Karpas-422 (cell line): ENCODE results near the gene CNTN4. TPM values are rescaled to one million over a fixed set of nuclear protein-coding genes. Genes with fewer than 3 reads are reported as not detected.

Experiments
- DNase-seq: peaks from one replicate; pipeline ENCODE4 v3.0.0-alpha.2; 2015
- H2AFZ ChIP-seq: fragments of 200-600 bp; sonication (generic); 2 replicates; pipeline ENCODE4 v1.6.1; 2014; ENCODE audit warnings: antibody characterized with exemption, low read length, mixed read lengths
- H3K27ac ChIP-seq: fragments of 200-600 bp; sonication (generic); 2 replicates; pipeline ENCODE4 v1.5.1; 2014; ENCODE audit warnings: mild to moderate bottlenecking, low read length, moderate library complexity
- H3K27me3 ChIP-seq: fragments of 200-600 bp; sonication (generic); 2 replicates; pipeline ENCODE4 v1.6.1; 2014; ENCODE audit warnings: low read length, mixed read lengths
- H3K36me3 ChIP-seq: fragments of 200-600 bp; sonication (generic); 2 replicates; pipeline ENCODE4 v1.6.1; 2014; ENCODE audit warnings: low read length, mixed read lengths; ENCODE audit not compliant: insufficient read depth
- H3K4me1 ChIP-seq: fragments of 200-600 bp; sonication (generic); 2 replicates; pipeline ENCODE4 v1.6.1; 2014; ENCODE audit warnings: mild to moderate bottlenecking, low read length, mixed read lengths
- H3K4me2 ChIP-seq: fragments of 200-600 bp; sonication (generic); 2 replicates; pipeline ENCODE4 v1.6.1; 2014; ENCODE audit warnings: low read length, low read depth, mild to moderate bottlenecking; ENCODE audit not compliant: poor library complexity, severe bottlenecking
- H3K4me3 ChIP-seq: fragments of 200-600 bp; sonication (generic); 2 replicates; pipeline ENCODE4 v1.5.1; 2014; ENCODE audit warnings: mild to moderate bottlenecking, antibody characterized with exemption, low read length, mixed read lengths
- H3K79me2 ChIP-seq: fragments of 200-600 bp; sonication (generic); 2 replicates; pipeline ENCODE4 v1.6.1; 2014; ENCODE audit warnings: mild to moderate bottlenecking, low read length, mixed read lengths
- H3K9ac ChIP-seq: fragments of 200-600 bp; sonication (generic); 2 replicates; pipeline ENCODE4 v1.6.0; 2014; ENCODE audit warnings: low read length
- H3K9me2 ChIP-seq: fragments of 200-600 bp; sonication (generic), shearing (Covaris generic); replicated peaks from 2 replicates; pipeline ENCODE4 v1.6.0; 2014; ENCODE audit warnings: mild to moderate bottlenecking, low read length, moderate library complexity; ENCODE audit not compliant: insufficient read depth
- H3K9me3 ChIP-seq: fragments of 300-700, 200-600 bp; sonication (generic); 2 replicates; pipeline ENCODE4 v1.6.1; 2014; ENCODE audit warnings: low read length, mixed read lengths
- H4K20me1 ChIP-seq: fragments of 200-600 bp; sonication (generic); 2 replicates; pipeline ENCODE4 v1.6.1; 2014; ENCODE audit warnings: mild to moderate bottlenecking, antibody characterized with exemption, low read length, low read depth; ENCODE audit not compliant: insufficient read depth
- total RNA-seq: library from RNA; depleted of rRNA; stranded (reverse); fragments of >200 nt; shearing (Covaris generic); gene quantifications from 2 replicates; pipeline ENCODE4 v1.2.3, GENCODE V29; 2014; ENCODE audit warnings: low replicate concordance

CNTN4 gene
- total RNA-seq, 1 experiment from 2014 or later = 0.19 TPM

DNA sequence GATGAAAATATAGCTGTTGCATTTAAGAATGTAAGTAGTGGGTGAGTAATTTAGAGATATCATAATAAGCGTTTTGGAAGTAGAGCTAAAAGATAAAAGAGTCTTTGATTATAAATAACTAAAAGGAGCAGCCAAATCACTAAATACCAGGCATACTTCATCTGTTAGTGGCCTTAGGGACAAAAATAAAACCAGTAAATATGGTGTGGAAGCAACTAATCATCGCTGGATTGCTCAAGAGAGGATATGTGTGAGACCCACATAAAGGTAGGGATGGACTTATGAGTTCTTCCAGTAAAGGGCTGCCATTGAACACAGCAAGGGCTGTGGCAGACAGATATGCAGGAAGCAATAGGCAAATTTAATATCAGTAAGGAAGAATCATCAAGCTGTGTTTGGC, 356.2 kb downstream of the CNTN4 start:
- H3K4me2 ChIP-seq = no peak overlapping the region
- no peaks in the 10 kb centered on the region for H3K9me3 ChIP-seq
- H2AFZ ChIP-seq = no peak overlapping the region
- H3K36me3 ChIP-seq = no peaks in the 10 kb centered on the region
- H4K20me1 ChIP-seq = no peaks in the 10 kb centered on the region
- H3K27ac ChIP-seq = no peak overlapping the region
- H3K9ac ChIP-seq = no peak overlapping the region
- H3K9me2 ChIP-seq = no peaks in the 10 kb centered on the region
- no peaks in the 10 kb centered on the region for H3K4me1 ChIP-seq
- no peaks in the 10 kb centered on the region for H3K79me2 ChIP-seq
- H3K4me3 ChIP-seq = no peak overlapping the region
- H3K27me3 ChIP-seq = no peaks in the 10 kb centered on the region
- DNase-seq = no peak

DNA sequence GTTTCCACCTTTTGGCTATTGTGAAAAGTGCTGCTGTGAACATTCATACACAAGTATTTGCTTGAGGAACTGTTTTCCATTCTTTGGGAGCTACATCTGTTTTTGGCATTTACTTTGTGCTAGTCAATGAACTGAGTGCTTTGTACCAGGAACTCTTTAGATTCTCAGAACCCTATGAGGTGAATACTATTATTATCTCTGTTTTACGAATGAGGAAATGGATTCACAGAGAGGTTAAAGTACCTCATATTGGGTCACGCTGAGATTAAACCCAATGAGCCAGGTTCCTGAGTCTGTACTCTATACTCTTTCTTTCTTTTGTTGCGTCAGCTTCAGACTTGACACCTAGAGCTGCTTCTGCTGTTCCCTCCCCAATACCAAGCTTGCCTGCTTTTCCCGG, 358.1 kb downstream of the CNTN4 start:
- Histone ChIP-seq H4K20me1 (no peaks in the 10 kb centered on the region), H3K27me3 (no peaks in the 10 kb centered on the region), H3K79me2 (no peaks in the 10 kb centered on the region), H3K27ac (no peak overlapping the region), H3K9ac (no peak overlapping the region), H3K4me3 (no peak overlapping the region), H2AFZ (no peak overlapping the region), H3K4me1 (no peaks in the 10 kb centered on the region), H3K9me3 (no peaks in the 10 kb centered on the region), H3K9me2 (no peaks in the 10 kb centered on the region), H3K4me2 (no peak overlapping the region), H3K36me3 (no peaks in the 10 kb centered on the region)
- DNase-seq = no peak

DNA sequence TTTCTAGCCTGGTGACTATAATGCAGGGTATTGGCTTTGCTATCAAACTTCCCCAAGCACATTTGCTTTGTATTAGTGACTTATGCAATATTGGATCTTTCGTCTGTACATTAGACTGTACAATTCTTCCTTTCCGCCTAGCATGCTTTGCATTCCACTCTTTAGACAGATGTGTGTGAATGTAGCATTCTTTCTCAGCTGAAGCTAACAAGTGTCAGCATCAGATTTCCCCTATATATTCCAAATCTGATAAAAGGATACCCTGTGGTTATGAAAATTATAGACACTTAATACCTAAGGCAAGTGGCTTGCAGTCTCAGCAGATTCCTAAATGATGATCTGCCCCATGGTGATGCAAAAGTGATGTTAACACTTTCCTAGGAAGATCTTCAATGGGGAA, 360.1 kb downstream of the CNTN4 start:
- Histone ChIP-seq H3K4me1 (no peaks in the 10 kb centered on the region), H3K27ac (no peak overlapping the region), H4K20me1 (no peaks in the 10 kb centered on the region), H3K4me2 (no peak overlapping the region), H3K27me3 (no peaks in the 10 kb centered on the region), H3K9ac (no peak overlapping the region), H3K4me3 (no peak overlapping the region), H3K79me2 (no peaks in the 10 kb centered on the region), H3K36me3 (no peaks in the 10 kb centered on the region), H2AFZ (no peak overlapping the region), H3K9me3 (no peaks in the 10 kb centered on the region), H3K9me2 (no peaks in the 10 kb centered on the region)
- DNase-seq = no peak

DNA sequence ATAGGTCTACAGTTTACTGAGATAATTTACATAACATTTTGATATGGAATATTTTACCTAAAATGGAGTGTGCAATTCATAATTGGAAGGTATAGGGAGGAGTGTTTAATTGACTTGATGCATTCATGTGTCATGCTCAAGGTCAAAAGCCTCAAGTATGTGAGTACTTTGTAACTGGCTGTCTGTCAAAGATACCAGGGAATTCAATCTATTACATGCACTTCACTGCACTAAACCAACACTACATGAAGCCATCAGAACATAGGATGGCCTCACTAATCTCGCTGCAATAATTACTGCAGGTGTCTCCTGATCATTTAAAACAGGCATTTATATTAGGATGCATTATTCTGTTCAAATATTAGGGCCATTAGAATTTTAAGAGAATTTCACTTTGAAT, 367.2 kb downstream of the CNTN4 start:
- H3K79me2 ChIP-seq = no peaks in the 10 kb centered on the region
- H3K4me3 ChIP-seq = no peak overlapping the region
- DNase-seq = no peak
- no peaks in the 10 kb centered on the region for H3K9me2 ChIP-seq
- no peaks in the 10 kb centered on the region for H3K27me3 ChIP-seq
- no peaks in the 10 kb centered on the region for H3K36me3 ChIP-seq
- no peak overlapping the region for H3K27ac ChIP-seq
- H3K9me3 ChIP-seq = no peaks in the 10 kb centered on the region
- no peaks in the 10 kb centered on the region for H3K4me1 ChIP-seq
- no peak overlapping the region for H3K4me2 ChIP-seq
- no peak overlapping the region for H3K9ac ChIP-seq
- H2AFZ ChIP-seq = no peak overlapping the region
- H4K20me1 ChIP-seq = no peaks in the 10 kb centered on the region

DNA sequence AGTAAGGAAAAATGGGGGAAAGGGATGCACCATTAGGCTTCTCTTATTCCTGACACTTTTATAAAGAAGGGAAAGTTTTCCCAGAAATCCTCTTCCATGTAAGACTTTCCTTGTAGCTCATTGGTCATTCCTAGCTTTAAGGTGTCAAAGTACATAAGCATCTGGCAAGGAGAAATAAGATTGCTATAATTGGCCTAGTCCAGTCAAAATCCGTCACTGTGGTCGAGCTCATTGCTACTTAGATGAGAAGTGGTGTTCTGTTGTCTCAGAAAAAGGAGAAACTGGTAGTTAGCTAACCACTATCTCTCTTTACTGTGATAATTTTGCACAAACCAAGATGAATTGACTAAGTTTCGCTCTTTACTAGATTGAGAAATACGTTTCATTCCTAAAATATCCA, 370.1 kb downstream of the CNTN4 start:
- Histone ChIP-seq H3K4me1 (no peaks in the 10 kb centered on the region), H3K4me3 (no peak overlapping the region), H3K9ac (no peak overlapping the region), H3K27me3 (no peaks in the 10 kb centered on the region), H3K79me2 (no peaks in the 10 kb centered on the region), H3K9me2 (no peaks in the 10 kb centered on the region), H3K4me2 (no peak overlapping the region), H3K27ac (no peak overlapping the region), H3K9me3 (no peaks in the 10 kb centered on the region), H4K20me1 (no peaks in the 10 kb centered on the region), H2AFZ (no peak overlapping the region), H3K36me3 (no peaks in the 10 kb centered on the region)
- no peak for DNase-seq

DNA sequence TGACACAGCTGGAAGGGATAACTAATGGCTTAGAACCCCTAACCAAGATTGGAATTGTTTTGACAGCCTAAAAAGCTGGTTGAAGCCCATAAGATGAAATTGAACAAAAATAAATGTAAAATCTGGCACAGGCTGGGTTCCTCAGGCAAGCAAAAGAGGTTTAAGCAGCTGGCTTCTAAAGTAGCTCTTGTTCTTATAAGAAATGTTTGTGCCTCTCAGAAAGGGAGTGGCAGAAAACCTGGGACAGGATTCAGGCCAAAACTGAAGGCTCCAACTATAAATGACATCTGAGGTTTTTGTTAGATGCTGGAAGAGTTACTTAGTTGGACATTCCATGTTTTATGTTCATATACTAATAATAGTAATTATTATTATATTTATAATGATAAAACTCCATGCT, 378.3 kb downstream of the CNTN4 start:
- Histone ChIP-seq H3K9me2 (no peaks in the 10 kb centered on the region), H3K4me2 (no peak overlapping the region), H4K20me1 (no peaks in the 10 kb centered on the region), H3K9ac (no peak overlapping the region), H3K79me2 (no peaks in the 10 kb centered on the region), H3K4me1 (no peaks in the 10 kb centered on the region), H3K27me3 (no peaks in the 10 kb centered on the region), H3K4me3 (no peak overlapping the region), H3K9me3 (no peaks in the 10 kb centered on the region), H3K27ac (no peak overlapping the region), H3K36me3 (no peaks in the 10 kb centered on the region), H2AFZ (no peak overlapping the region)
- DNase-seq = no peak

DNA sequence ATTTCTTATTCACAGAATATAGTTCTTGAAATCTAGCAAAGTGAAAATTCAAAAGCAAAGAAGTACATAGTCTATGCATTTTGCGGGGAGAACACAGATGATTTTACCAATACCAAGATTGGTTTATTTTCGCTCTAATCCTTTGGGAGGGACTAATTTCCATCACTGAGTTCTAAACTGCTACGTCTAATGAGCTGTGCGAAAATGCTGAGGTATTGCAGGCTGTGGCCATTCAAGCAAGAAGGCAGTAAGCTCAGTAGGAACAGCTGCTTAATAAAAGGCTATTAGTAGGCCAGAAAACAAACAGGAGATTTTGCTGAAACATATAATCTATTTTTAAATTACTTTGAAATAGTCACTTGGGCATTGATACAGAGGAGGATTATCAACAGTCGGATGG, 379.0 kb downstream of the CNTN4 start:
- DNase-seq = no peak
- Histone ChIP-seq H2AFZ (no peak overlapping the region), H4K20me1 (no peaks in the 10 kb centered on the region), H3K27me3 (no peaks in the 10 kb centered on the region), H3K79me2 (no peaks in the 10 kb centered on the region), H3K4me3 (no peak overlapping the region), H3K4me1 (no peaks in the 10 kb centered on the region), H3K9me2 (no peaks in the 10 kb centered on the region), H3K36me3 (no peaks in the 10 kb centered on the region), H3K9me3 (no peaks in the 10 kb centered on the region), H3K4me2 (no peak overlapping the region), H3K9ac (no peak overlapping the region), H3K27ac (no peak overlapping the region)

DNA sequence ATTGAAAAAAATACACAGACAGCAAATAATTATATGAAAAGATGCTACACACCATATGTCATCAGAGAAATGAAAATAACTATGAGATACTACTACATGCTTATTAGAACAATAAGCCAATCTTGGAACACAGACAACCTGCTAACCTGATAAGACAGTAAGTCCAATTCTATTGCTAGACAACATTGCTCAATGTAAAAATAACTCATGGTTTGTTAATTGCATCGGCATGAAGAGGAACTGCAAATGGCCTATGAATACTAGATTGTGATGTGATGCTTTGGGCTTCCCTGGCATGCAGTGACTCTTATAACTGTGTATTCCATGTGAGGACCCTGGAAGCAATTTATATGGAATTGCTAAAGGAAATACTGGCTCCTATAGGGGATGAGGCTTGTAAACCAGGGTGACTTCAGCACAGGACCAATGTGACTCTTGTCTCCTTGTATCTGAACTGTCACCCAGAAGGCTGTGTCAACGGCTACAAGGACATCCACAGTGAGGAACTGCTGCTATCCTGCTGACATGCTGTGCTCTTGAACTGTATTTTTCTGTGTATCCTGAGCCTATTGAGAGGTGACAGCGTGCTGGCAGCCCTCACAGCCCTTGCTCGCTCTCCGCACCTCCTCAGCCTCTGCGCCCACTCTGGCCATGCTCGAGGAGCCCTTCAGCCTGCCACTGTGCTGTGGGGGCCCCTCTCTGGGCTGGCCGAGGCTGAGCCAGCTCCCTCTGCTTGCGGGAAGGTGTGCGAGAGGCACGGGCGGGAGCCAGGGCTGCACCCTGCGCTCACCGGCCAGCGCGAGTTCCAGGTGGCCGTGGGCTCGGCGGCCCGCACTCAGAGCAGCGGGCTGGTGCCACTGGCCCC, 385.7 kb downstream of the CNTN4 start:
- H3K4me3 ChIP-seq = no peak overlapping the region
- no peak overlapping the region for H2AFZ ChIP-seq
- no peaks in the 10 kb centered on the region for H3K4me1 ChIP-seq
- H4K20me1 ChIP-seq = no peaks in the 10 kb centered on the region
- H3K4me2 ChIP-seq = no peak overlapping the region
- no peak for DNase-seq
- H3K36me3 ChIP-seq = no peaks in the 10 kb centered on the region
- no peaks in the 10 kb centered on the region for H3K27me3 ChIP-seq
- no peaks in the 10 kb centered on the region for H3K79me2 ChIP-seq
- H3K9ac ChIP-seq = no peak overlapping the region
- no peak overlapping the region for H3K27ac ChIP-seq
- no peaks in the 10 kb centered on the region for H3K9me3 ChIP-seq
- no peaks in the 10 kb centered on the region for H3K9me2 ChIP-seq
